HG03439 (cell line): ENCODE data around the gene PCSK7.
"Not testable (repeated sequence)": the region's sequence is repeated elsewhere in the genome, so short reads cannot be mapped to it uniquely, and the experiment has no call there.

Experiments used
- ATAC-seq: cut with Tn5 transposase; IDR thresholded peaks from one replicate; pipeline ENCODE4 v1.9.1; 2021; ENCODE audit warnings: mild to moderate bottlenecking, moderate library complexity; ENCODE audit not compliant: unreplicated experiment

Gene PCSK7

GRCh38 chr11:117231842-117232091 is at the start of gene PCSK7:
Gene PCSK7 (minus strand): TSS chr11:117232073. CDS start chr11:117229844, 2,229 bp downstream.
- no peak for ATAC-seq

- no peak for ATAC-seq
Measured at GRCh38 chr11:117281159-117281558, 49.3 kb upstream of the PCSK7 start.

GRCh38 chr11:117279711-117280376 is 48.0 kb upstream of the PCSK7 start:
- ATAC-seq = no peak

GRCh38 chr11:117278347-117278746 is 46.5 kb upstream of the PCSK7 start:
- no peak for ATAC-seq

DNA sequence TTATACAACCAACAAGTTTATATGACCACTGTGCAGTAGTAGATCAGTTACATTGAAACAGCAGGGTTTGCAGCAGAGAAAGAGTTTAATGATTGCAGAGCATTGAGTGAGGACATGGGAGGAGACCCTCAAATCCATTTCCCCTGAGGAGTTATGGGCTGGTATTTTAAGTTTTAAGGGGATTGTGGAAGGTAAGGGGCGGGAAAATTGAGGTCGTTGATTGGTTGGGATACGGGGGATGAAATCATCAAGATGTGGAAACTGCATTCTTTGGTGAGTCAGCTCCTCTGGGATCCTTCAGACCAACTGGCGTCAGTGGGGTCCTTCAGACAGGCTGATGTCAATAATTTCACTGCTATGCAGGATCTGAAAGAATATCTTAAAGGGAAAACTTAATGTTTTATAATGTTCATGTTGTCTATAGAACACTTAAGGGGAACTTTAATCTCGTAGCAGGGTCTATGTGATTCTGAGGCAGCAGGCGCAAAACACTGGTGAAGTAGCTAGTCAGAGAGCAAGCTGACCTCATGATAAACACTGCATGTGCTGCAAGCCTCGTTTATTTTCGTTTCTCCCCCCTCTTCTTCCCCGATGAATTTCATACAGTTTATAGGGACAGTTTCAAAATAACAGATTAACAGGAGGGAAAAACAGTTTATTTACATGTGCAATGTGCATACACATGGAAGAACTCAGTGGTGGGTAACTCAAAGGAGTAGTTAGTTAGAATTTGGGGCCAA is 41.8 kb upstream of the PCSK7 start:
- no peak for ATAC-seq

GRCh38 chr11:117272175-117272574 is 40.3 kb upstream of the PCSK7 start:
- not testable (repeated sequence) for ATAC-seq

DNA sequence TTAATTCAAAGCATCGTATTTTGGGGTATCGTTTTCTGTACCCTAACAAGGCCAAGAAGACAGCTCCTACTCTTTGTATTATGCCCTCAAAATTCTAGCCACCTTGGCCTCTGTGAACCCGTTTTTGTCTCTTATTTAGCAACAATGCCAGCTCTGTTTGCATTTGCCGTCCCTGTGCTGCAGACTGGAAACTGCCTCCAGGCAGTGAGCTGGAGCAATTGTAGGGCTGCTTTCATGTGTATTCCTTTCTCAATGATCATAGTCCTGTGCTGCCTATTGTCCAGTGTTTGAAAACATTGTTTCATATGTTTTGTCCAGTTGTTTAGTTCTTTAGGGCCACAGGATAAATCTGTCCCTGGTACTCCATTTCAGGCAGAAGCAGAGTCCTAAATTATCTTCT is 39.3 kb upstream of the PCSK7 start:
- no peak for ATAC-seq

DNA sequence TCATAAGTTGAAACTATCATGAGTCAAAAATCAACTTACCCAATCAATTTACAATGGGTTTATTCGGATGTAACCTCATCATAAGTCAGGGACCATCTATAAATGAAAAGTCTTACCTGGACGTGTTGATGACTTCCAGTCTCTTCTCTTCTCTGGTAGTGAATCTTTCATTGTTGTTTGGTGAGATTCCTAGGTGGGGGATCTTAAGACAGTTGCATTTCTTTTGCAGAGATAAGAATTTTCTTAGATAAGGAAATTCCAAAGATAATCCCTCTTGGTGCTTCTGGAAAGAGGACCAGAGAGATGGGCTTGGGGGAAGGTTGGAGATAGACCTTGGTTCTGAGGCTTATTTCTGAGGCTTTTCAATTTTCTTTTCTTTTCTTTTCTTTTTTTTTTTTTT is 38.0 kb upstream of the PCSK7 start:
- ATAC-seq = no peak

- ATAC-seq = no peak
Measured at GRCh38 chr11:117265745-117266144, 33.9 kb upstream of the PCSK7 start.

DNA sequence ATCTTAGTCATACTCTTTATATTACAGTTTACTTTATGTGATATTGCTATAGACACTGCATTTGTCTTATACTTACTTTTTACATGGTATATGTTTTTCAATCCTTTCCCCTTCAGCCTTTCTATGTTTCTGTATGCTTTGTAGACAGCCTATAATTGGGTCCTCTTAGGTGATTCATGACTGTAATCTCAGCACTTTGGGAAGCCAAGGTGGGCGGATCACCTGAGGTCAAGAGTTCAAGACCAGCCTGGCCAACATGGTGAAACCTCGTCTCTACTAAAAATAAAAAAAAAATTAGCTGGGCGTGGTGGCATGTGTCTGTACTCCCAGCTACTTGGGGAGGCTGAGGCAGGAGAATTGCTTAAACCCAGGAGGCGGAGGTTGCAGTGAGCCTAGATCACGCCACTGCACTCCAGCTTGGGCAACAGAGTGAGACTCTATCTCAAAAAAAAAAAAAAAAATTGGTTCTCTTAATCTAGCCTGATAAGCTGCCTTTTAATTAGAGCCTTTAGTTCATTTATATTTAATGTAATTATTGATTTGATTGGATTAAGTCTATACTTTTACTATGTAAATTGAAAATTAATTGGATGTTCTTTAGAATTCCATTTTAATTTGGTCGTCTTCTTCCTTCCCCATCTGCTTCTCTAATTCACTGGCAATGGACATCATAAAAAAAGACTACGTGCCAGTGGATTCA is 32.9 kb upstream of the PCSK7 start:
- not testable (repeated sequence) for ATAC-seq

DNA sequence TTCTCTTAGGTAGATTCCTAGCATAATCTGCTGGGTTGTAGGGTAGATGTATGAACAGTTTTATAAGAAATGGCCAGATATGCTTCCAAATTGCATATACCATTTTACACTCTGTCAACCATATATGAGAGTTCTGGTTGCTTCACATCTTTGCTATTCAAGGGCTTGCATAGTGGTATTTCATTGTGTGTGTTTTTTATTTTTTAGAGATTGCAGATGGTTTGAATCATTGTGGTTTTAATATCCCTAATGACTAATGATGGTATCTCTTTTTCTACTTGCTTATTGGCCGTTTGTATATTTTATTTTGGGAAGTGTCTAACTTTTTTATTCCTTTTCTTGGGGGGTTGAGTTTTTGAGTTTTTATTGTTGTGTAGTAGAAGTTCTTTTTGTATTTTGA is 27.5 kb upstream of the PCSK7 start:
- no peak for ATAC-seq

GRCh38 chr11:117258576-117258975 is 26.7 kb upstream of the PCSK7 start:
- no peak for ATAC-seq

DNA sequence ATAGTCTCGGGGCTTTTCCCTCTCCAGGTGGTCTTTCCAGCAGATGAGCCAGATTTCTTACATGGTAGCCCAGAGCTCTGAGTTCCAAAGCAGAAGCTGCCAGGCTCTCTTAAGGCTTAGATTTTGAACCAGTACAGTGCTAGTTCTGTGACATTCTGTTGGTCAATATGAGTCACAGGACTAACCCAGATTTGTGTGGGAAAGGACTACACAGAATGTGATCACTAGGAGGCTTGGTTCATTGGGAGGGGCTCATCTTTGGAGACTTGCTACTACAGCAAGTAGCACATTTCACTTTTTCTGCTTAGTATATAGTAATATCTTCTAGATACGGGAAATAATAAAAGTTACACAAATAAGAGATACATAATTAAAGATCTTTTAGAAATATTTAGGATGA is 24.7 kb upstream of the PCSK7 start:
- no peak for ATAC-seq

GRCh38 chr11:117255966-117256365 is 24.1 kb upstream of the PCSK7 start:
- ATAC-seq = no peak

DNA sequence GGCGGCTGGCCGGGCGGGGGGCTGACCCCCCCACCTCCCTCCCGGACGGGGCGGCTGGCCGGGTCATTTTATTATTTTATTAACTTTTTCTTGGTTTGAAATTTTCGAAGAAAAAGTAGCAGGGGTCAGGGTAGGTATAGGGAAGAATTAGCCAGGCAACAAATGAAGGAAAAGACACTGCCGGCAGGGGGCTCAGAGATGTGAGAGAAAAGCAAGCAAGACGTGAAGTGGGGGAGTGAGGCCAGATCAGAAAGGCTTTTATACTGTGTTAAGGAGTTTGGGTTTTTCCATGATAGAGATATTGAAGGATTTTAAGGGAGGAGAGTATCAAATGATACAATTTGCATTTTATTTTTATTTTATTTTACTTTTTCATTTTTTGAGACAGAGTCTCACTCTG is 19.6 kb upstream of the PCSK7 start:
- no peak for ATAC-seq

GRCh38 chr11:117249571-117249970 is 17.7 kb upstream of the PCSK7 start:
- ATAC-seq = no peak

- ATAC-seq = no peak
Measured at GRCh38 chr11:117248341-117248740, 16.5 kb upstream of the PCSK7 start.

GRCh38 chr11:117239295-117239694 is 7.4 kb upstream of the PCSK7 start:
- no peak for ATAC-seq

- ATAC-seq = no peak
Measured at GRCh38 chr11:117238221-117238620, 6.3 kb upstream of the PCSK7 start.

GRCh38 chr11:117232911-117233409 is 1.1 kb upstream of the PCSK7 start:
- ATAC-seq = no peak

DNA sequence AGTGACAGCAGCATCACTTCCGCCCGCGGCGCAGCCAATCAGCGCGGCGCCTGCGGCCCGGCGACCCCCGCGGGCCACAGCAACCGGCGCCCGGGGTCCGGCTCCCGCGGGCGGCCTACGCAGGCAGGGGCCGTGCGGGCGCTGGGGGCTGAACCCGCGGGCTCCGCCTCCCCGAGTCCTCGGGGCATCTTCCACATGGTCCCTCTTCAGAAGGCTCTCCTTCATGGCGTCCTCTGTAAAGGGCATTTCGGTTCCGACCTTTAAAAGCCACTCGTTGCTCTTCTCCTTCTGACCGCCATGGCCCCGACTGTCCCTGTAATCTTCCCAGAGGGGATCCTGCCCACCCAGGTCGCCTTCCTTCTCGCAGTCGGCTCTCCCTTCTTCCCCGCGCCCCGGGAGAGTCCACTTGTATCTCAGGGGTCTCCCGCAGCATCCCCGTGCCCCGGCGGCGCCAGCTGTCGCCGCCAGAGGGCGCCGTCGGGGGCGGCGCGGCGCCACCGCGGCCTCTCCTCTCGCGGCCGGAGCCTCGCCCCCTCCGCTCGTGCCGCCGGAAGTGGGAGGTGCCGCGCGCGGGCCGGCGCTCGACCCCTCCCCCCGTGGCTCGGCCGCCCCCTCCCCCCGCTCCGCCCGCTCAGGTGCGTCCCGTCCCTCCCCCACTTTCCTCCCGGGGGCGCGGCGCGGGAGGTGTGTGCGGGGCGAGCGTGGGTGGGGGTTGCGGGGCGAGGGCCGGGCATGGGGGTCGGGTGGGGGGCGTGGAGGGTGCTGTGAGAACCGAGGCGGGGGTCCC is 412 bp upstream of the PCSK7 start, which contains the start of gene RNF214:
Gene RNF214 (plus strand): TSS at position 580 of the 787 bp plus-strand sequence. CDS start 1,602 bp downstream, outside the sequence.
- peak; percentile 62 for ATAC-seq
